ENCODE data around the gene FCHO1.

FCHO1 gene

GRCh38 chr19:17826508-17827056 lies 75.3 kb downstream of the FCHO1 start:
- no peak for DNase-seq

GRCh38 chr19:17829855-17830566 lies 78.7 kb downstream of the FCHO1 start:
- DNase-seq: peak in 22 of 51 donors; percentile 4 to 73 (median 28)

- DNase-seq: peak in 42 of 51 donors; percentile 3 to 86 (median 58)
These were observed 79.5 kb downstream of the FCHO1 start for GRCh38 chr19:17830567-17831418.

- DNase-seq: peak in 1 of 51 donors; percentile 5
These were observed 80.2 kb downstream of the FCHO1 start for GRCh38 chr19:17831419-17831888.

- DNase-seq: no peak
These were observed 81.3 kb downstream of the FCHO1 start for GRCh38 chr19:17832443-17833208.

GRCh38 chr19:17834350-17835181 lies 83.3 kb downstream of the FCHO1 start:
- DNase-seq: no peak

GRCh38 chr19:17835182-17836006 lies 84.1 kb downstream of the FCHO1 start:
- no peak for DNase-seq

- DNase-seq: no peak
These were observed 85.3 kb downstream of the FCHO1 start for GRCh38 chr19:17836530-17836929.

- DNase-seq: no peak
These were observed 86.7 kb downstream of the FCHO1 start for GRCh38 chr19:17837972-17838371.

All from hypothalamus (tissue), 51 donors.